ENCODE measurements around the gene PRKCE.

DNA sequence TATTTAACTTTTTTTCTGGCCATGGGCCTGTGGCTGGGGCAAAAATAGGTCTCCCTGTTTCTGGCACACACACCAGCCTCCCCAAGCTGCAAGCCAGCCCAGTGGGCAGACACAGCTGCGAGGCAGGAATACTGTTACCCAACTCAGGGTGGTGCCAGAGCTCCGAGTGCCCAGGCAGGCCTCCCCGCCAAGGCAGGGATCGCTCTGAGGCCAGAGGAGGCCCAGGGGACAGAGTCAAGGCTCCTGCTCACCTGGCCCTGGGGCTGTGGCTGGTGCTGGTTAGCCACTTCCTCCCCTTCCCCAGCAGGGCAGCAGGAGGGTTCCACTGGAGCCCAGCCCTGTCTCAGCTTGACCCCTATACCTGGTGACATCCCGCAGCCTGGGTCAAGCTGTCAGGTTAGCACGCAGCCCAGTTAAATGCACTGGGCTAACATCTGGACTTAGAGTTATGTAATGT, 578.7 kb downstream of the PRKCE start:
- no peak for TF ChIP-seq POLR2A (IDR thresholded peaks at IDR 0.05; ENCODE audit: low read depth, low read length)
- no peak for TF ChIP-seq POLR2AphosphoS5 (IDR thresholded peaks at IDR 0.05; ENCODE audit: low read depth, low read length)
- TF ChIP-seq TAF1 (IDR thresholded peaks at IDR 0.05; ENCODE audit: borderline replicate concordance, low read depth, low read length), result no peak
